GM19395 (cell line): Measurements from ENCODE around the gene MXRA7.
"Not testable (repeated sequence)": the region's sequence is repeated elsewhere in the genome, so short reads cannot be mapped to it uniquely, and the experiment has no call there.

ENCODE experiments used
- ATAC-seq: cut with Tn5 transposase; IDR thresholded peaks from one replicate; pipeline ENCODE4 v1.9.1; 2021; ENCODE audit warnings: mild to moderate bottlenecking, moderate library complexity; ENCODE audit not compliant: unreplicated experiment

The MXRA7 gene, protein sequence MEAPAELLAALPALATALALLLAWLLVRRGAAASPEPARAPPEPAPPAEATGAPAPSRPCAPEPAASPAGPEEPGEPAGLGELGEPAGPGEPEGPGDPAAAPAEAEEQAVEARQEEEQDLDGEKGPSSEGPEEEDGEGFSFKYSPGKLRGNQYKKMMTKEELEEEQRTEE

DNA sequence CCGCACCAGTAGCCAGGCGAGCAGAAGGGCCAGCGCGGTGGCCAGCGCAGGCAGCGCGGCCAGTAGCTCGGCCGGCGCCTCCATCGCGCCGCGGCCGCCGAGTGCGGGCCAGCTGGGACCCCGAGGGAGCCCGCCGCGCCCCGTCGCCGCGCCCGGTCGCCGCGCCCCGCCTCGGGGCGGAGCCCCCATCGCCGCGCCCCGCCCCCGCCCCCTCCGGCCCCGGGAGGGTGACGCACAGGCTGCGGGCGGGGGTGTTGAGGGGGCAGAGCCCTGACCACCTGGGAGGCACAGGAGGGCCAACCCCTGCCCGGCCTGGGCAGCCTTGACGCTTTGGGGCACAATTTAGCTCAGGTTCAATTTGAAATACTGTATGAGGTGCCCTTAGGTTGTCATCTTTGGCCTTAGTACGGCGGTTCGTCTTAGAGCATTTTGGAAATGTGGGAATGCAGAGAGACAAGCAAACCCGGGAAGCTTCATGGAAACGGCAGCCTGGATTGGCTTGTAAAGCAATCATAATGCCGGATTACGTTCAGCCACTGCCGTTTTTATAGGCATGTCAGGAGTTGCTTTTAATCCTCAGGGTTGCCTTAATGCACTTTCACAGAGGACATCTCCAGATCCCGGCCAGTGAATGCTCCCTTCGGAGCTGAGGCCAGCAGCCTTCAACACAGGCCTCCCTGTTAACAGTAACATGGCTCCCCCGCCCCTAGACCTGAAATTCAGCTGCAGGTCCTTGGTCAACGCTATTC is at the start of gene MXRA7:
Gene MXRA7 (minus strand): TSS at position 103 of the 749 bp plus-strand sequence. CDS start 19 bp downstream, at position 84.
- no peak for ATAC-seq

DNA sequence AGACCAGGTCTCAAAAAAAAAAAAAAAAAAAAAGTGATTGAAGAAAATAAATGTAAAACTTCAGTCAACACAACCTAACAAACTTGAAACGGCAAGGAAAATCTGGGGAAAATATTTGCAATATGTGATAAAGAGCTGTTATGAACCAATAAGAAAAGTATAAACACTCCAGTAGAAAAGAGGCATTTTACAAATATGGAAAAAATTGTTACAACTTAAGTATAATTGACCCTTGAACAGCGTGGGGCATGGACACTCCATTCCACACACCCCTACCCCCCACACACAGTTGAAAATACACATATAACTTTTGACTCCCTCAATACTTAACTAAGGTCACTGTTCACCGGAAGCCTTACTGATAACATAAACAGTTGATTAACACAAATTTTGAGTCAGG is 47.8 kb upstream of the MXRA7 start:
- no peak for ATAC-seq

DNA sequence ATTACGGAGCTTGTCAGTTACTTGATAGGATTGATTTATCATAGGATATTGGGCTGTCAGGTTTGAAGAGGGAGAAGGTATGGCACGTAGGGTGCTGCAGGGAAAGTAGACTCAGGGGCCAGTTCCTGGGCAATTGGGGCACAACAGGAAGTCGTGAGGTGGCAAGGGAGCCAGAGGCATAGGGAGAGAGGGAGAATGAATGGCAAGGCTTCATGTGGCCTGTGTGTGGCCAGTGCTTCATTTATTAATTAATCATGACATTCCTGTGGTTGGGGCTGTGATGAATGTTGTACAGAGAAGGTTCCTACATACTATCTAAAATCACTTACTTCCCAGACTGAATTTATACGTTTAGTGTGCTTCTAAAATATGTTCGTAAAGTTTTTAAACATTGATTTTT is 46.5 kb upstream of the MXRA7 start:
- ATAC-seq: no peak

DNA sequence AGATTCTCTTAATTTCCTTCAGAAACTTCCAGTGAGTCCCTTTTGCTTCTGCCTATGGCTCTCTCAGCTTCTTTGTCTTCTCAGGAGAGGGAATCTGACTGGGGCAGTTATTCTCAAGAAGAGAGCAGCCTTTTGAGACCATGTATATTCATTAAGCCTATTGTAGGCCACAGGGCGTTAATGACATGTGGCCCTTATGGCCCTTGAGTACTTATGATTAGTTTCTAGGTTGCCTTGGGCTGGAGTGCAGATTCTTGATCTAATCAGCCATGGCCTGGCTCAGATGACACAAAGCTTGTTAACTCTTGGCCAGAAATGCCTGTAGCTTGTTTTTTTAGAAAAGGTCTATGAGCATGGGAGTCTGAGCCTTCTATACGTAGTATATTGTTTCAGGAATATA is 44.5 kb upstream of the MXRA7 start:
- ATAC-seq: no peak

DNA sequence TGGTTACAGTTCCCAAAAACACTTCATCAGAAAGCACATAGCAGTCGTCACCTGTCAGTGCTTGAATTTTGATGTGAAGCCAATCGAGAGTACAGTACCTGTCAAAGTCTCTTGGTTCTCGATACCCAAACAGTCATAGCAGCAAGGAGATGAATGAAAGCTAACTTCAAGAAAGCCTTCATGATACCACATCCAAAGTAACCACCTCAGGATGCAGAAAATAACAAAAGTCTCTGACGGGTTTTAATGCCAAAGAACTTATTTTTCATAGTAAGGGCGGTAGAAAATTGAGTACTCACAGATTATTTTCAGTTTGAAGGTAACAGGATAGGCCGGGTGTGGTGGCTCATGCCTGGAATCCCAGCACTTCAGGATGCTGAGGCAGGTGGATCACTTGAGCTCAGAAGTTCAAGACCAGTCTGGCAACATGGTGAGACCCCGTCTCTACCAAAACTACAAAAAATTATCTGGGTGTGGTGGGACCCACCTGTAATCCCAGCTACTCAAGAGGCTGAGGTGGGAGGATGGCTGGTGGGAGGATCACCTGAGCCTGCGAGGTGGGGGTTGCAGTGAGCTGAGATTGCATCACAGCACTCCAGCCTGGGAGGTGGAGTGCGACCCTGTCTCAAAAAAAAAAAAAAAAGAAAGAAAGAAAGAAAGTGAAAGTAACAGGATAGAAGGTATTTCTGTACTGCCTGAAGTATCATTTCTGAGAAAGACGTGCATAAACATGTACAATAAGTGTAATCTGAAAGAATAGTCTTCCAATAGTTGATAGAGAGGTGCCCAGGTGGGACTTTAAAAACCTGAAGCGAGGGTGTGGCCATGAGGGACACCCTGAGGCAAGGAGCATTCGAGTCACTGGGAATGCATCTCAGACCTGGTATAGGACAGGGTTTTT is 42.5 kb upstream of the MXRA7 start:
- no peak for ATAC-seq

DNA sequence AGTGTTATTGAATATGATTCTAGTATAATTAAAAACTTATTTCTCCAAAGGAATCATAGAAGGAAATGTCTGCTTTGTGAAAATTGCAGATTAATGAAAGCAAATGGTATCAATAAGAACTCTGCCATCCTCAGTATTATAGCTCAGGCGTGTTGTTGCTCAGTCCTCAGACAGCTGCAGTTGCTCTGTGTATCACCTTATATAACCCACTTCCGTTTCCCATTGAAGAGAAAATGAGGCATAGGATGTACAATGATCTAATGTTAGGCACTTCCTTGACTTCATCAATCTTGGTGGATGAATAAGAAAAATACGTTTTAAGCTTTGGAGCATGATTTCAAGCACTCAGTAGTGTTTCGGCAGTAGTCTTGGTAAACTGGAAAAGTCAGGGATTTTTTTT is 41.2 kb upstream of the MXRA7 start:
- ATAC-seq: no peak

DNA sequence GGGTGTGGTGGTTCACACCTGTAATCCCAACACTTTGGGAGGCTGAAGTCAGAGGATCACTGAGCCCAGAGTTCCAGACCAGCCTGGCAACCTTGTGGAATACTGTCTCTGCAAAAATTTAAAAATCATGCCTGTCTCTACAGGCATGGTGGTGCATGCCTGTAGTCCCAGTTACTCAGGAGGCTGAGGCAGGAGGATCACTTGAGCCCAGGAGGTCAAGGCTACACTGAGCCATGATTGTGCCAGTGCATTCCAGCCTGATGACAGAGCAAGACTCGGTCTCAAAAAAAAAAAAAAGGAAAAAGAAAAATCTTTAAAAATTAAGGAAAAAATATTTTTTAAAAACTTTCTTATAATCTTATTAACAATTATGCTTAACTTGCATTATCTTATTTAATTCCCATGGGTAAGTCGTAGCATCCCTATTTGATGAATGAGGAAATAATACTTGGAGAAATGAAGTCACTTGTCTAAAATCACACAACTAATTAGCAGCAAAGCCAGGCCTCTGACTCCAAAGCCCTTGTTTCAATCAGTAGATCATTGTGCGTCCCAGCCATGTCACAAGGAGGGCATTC is 40.7 kb upstream of the MXRA7 start:
- no peak for ATAC-seq

DNA sequence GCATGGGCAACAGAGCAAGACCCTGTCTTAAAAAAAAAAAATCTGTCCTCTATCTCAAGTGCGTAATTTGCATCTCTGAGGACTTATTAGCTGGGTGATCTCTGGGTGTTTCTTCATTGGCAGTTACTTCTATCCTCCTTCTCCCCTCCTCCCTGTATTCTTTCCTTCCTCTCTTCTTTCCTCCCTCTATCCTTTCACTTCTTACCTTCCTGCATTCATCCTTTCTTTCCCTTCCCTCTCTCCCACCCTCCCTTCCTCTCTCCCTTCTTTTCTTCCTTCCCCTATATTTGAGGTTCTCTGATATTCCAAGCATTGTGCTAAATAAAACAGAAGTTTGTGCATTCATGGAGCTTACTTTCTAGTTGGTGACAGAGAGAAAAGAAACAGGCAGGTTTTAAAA is 37.9 kb upstream of the MXRA7 start:
- ATAC-seq: no peak

DNA sequence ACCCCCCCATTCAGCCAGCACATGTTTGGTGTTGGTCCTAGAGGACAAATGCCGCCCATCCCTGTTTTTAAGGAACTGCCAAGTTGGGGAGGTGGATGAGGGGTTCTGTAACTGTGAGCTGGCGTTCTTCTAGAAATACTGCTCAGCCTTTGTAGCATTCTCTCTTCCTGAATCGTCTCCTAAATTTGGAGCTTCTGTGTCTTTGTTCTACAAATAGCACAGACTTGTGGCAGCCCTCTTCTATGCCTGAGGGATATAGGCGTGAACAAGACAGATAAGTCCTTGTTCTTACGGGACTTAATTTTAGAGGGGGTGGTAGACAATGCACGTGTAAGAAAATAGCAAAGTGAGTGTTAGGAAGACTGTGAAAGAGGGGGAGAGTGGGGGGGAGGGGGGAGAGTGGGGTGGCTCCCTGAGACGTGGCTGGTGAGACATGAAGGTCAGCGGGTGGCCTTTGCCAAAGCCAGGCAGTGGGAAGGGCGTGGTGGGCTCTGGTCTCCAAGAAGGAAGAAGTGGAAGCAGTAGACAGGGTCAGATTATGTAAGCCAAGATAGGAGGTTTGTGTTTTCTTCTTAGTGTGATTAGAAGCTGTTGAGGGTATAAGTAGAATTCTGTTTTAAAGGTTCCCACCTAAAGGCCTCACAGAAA is 37.1 kb upstream of the MXRA7 start:
- no peak for ATAC-seq

DNA sequence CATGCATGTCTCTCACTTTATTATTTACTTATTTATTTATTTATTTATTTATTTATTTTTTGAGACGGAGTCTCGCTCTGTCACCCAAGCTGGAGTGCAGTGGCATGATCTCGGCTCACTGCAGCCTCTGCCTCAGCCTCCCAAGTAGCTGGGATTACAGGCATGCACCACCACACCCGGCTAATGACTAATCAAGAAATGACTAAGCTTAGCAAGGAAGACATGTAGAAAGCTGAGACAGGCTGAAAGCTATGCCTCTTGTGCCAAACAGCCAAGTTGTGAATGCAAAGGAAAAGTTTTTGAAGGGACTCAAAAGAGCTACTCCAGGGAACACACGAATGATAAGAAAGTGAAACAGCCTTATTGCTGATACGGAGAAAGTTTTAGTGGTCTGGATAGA is 35.0 kb upstream of the MXRA7 start:
- not testable (repeated sequence) for ATAC-seq

DNA sequence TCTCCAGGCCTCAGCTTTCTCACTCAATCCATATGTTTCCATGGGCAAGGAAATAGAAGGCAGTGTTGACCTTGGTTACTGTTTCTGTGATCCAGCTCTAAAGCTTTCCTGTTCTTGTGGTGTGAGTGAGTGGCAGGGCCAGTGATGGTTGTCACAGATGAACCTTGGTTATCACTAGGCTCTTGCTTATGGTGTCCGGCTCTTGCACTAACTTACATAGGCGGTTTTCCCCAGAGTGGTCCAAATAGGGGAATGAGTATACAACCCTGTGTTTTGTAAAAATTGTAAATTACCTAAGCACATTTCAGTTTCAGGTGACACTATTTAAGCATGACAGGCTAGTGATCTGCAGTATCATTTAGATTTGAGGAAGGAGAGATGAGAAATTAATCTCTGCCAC is 34.0 kb upstream of the MXRA7 start:
- ATAC-seq: no peak

DNA sequence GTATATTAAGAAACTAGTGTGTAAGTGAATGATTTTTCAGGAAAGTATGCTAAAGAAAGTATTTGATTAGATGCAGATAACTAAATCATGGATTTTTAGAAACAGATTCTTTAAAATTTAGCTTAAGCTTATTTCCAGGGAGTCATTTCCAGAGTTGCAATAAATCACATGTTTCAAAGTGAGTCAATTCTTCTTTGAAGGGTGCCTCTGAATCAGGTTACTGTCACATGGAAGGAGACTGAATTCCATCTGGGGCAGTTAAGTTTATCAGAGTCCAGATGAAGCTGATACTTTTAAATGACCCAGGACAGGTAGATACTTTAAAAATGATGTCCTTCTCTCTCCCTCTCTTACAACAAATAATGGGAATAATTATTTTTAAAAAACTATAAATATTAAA is 32.2 kb upstream of the MXRA7 start:
- no peak for ATAC-seq

DNA sequence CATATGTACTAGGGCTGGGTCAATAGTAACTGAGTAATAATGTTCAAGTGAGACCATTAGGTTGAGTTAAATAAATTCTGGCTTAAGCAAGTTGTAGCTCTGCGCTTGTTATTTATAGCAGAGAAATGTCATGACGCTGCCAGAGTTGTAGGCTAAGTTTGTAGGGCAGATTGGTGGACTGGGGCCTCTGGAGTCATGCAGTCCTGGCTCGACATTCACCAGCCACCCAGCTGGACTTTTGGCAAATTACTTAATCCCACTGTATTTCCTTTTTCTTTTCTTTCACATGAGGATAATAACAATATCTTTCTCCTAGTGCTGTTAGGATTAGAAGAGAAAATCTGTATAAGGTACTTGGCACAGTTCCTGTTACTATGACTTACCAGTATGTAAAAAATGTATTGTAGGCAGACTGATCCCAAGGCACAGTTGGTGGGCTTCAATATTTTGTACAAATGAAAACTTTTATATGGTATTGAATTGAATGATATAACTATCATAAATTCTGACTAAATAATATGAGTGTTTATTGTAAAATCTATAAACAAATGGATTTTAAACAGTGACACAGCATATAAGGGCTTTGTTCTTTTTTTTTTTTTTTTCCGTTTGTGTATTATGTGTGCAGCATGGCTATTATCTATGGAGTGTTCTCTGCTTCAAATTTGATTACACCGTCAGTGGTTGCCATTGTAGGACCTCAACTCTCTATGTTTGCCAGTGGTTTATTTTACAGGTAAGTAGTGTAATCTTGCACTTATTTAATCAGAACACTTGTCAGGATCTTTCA is 29.8 kb upstream of the MXRA7 start:
- no peak for ATAC-seq

DNA sequence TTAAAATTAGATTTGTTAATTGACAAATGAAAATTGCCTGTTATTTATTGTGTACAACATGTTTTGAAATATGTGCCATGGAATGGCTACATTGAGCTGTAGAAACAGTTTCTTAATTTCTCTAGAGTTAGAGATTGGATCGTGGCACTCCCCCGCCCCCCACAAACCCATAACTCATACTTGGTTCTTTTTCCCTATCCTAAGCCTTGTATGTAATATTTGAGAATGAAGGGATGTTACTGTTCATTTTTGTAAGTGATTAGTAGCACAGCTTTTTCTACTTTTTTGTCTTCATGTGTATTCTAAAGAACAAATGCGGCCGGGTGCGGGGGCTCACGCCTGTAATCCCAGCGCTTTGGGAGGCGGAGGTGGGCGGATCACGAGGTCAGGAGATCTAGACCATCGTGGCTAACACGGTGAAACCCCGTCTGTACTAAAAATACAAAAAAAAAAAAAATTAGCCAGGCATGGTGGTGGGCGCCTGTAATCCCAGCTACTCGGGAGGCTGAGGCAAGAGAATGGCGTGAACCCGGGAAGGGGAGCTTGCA is 28.9 kb upstream of the MXRA7 start:
- not testable (repeated sequence) for ATAC-seq

DNA sequence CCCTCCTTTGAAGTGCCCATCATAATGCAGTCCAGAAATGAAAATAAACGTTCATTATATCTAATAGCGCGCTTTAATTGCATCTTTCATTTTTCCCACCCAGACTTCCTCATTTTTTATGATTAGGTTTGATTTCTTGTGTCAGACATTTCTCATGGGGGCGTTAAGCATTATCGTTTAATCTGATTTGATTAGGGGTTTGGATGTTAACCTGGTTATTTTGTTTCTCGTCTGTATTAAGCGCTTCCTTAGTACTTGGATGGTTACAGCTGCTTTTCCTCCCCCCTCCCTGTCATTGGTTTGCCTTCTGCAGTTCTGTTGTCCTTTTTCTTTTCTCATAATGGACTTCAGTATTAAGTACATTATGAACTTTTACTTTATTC is 27.7 kb upstream of the MXRA7 start:
- ATAC-seq: no peak

DNA sequence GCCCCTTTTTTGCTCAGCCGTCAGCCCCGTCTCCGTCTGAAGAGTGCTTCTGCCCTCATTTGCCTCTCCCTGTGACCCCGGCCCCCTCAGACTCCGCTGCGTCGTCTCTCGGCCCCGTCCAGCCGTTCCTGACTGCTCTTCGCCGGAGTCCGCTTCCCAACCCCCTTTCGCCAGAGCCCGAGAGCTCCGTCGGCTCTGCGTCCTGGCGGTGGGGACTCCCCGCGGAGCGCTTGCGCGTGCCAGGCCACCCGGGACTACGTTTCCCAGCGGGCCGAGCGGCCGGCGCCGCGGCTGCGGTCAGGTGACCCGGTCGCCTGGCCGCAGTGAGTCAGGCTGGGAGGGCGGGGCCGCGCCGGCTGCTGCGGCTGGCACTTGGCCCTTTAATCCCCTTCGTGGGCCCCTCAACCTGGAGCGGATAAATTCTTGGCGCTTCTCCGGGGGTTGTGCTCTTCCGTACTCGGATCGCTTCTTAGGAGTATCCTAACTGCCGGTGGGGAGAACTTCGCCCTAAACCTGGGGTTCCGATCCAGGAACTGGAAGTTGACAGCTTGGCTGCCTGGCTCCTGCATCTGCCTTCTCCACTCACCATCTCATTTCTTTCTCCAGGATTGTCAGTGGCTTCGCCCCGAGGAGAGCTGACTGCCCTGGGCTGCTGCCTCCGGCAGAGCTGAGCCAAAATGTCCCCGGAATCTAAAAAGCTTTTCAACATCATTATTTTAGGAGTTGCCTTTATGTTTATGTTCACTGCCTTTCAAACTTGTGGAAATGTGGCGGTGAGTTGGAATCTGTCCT is 27.1 kb upstream of the MXRA7 start, which contains the start of gene MFSD11:
Gene MFSD11 (plus strand): TSS at position 444 of the 792 bp plus-strand sequence. CDS start 234 bp downstream, at position 678.
- ATAC-seq: peak; percentile 63

DNA sequence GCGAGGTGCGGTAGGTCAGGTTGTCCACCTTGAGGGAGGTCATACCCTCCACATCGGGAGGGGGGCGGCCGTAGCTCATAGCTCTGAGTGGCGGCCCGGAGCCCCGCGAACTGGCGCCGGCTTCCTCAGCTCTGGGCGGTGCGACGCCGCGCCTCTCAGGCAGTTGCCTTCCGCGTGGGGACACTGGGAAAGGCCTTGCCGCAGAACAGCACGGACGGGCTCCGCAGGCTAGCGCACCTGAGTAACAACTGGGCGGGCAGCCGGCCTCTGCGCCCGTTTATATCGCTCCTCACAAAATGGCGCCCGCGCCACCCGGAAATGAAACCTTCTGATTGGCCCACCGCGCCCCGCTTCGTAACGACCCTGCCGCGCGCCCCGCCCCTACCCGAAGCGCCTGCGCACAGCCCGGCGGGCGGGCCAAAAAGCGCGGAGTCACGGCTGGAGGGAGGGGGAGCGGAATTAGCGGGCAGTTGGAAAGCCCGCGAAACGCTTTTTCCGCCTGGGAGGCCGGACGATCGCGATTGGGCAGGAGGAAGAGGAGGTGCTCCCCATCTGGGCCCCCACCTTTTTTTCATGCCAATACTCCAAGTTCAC is 26.4 kb upstream of the MXRA7 start, which contains the start of gene SRSF2:
Gene SRSF2 (minus strand): TSS at position 250 of the 594 bp plus-strand sequence. CDS start 171 bp downstream, at position 79.
- peak; percentile 66 for ATAC-seq

DNA sequence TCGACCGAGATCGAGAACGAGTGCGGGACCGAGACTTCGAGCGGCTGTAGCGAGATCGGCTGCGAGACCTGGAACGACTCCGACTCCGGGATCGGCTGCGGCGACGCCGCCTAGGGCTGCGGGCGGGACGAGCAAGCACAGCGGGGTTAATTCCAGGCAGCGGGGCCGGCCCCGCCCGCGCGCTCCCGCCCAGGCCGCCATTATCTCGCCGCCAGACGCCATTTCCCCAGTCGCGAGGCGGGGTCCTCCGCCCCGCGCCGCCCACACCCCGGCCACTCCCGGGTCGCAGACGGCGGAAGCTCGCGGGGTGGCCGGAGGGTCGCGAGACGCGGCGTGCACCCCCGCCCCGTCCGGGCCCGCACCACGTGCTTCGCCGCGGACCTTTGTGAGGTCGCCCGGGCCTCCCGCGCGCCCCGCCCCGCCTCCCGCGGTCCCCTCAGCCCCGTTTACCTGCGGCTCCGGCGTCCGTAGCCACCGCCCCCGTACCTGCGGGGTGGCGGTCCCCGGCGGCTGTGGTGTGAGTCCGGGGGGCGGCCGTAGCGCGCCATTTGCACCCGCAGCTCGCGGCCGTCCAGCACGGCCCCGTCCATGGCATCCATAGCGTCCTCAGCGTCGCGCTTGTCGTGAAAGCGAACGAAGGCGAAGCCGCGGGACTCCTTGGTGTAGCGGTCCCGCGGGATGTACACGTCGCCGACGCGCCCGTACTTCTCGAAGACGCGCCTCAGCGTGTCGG is 25.8 kb upstream of the MXRA7 start:
- ATAC-seq: peak; percentile 5
